ENCODE data around the gene SIPA1L3. TPM values are rescaled to one million over a fixed set of nuclear protein-coding genes. Genes with fewer than 3 reads are reported as not detected.

SIPA1L3 gene
- total and polyA plus RNA-seq, 2 of the 13 experiments (the other 11 are each of a cell fraction or from before 2014, with no cell fraction given) = 5.5 to 7.7 TPM

GRCh38 chr19:38036707-38037611 lies 130.0 kb downstream of the SIPA1L3 start:
- ATAC-seq (no peak; the same call in 1 of the 3 replicates), FAIRE-seq (no peak), DNase-seq (ENCODE audit: low spot score) (no peak)
- ChIA-PET CTCF (ENCODE audit: low intra/inter-chr PET ratio, low total read pairs) (no interaction called here), POLR2A (no interaction called here)
- no TSS peak for BruUV-seq (replicated peaks)
- H2AFZ ChIP-seq (ENCODE audit: low read length) = no peak overlapping the region
- H3K4me2 ChIP-seq (ENCODE audit: low read depth, low read length) = no peak overlapping the region; the same call in 1 of the 2 replicates
- intact Hi-C loops (cut with micrococcal nuclease; ENCODE audit: unreplicated experiment) (no loop called here), in situ Hi-C loops (cut with HindIII; ENCODE audit: extremely low pct_ligation_motif_present, low pct_unique_long_range_greater_than_20kb) (no loop called here)
- H3K27ac ChIP-seq (ENCODE audit: extremely low read length, insufficient read depth, low read length) = no peak overlapping the region
- no peaks in the 10 kb centered on the region for H4K20me1 ChIP-seq (ENCODE audit: insufficient read depth, low read length)
- no peak overlapping the region for H3K9ac ChIP-seq (ENCODE audit: insufficient read depth, low read depth, low read length)
- H3K4me1 ChIP-seq (ENCODE audit: insufficient read depth, low read length) = peaks cover 21% of the 10 kb centered on the region
- TF ChIP-seq ZNF558 (CRISPR knock-in tag; IDR thresholded peaks at IDR 0.05; ENCODE audit: borderline replicate concordance) (no peak), FOSL2 (CRISPR knock-in tag; IDR thresholded peaks at IDR 0.05) (no peak), ZNF292 (CRISPR knock-in tag; IDR thresholded peaks at IDR 0.05; ENCODE audit: borderline replicate concordance, low read depth) (no peak), ZNF180 (CRISPR knock-in tag; IDR thresholded peaks at IDR 0.05; ENCODE audit: borderline replicate concordance, low read depth) (no peak), HNRNPUL1 (IDR thresholded peaks at IDR 0.05; ENCODE audit: low read depth, low read length) (no peak), ZFP91 (CRISPR knock-in tag; IDR thresholded peaks at IDR 0.05; ENCODE audit: borderline replicate concordance) (no peak), ZNF44 (CRISPR knock-in tag; IDR thresholded peaks at IDR 0.05) (no peak), HNRNPH1 (optimal IDR thresholded peaks at IDR 0.05; ENCODE audit: low read depth, low read length) (no peak), TEAD3 (CRISPR knock-in tag; optimal IDR thresholded peaks at IDR 0.05; ENCODE audit: borderline replicate concordance) (no peak), ZNF275 (CRISPR knock-in tag; IDR thresholded peaks at IDR 0.05; ENCODE audit: borderline replicate concordance) (no peak), ZFP36 (IDR thresholded peaks at IDR 0.05; ENCODE audit: borderline replicate concordance, low read depth, low read length, partially characterized antibody) (no peak), ZBTB44 (CRISPR knock-in tag; IDR thresholded peaks at IDR 0.05) (no peak), BRCA1 (CRISPR knock-in tag; IDR thresholded peaks at IDR 0.05) (no peak), CCDC6 (CRISPR knock-in tag; IDR thresholded peaks at IDR 0.05) (no peak)
- H3K36me3 ChIP-seq (replicated peaks in 1 of 2; ENCODE audit: control insufficient read depth in 1 of 2, insufficient read depth in 2 of 2, low read length in 2 of 2) = no peaks in the 10 kb centered on the region
- 96% methylated on average over 16 of the region's 18 CpGs for WGBS (ENCODE audit: low lambda C conversion rate)
- H3K4me3 ChIP-seq (replicated peaks in 1 of 3; ENCODE audit: insufficient read depth in 1 of 3, low read depth in 2 of 3, low read length in 3 of 3) = no peak overlapping the region
- no peaks in the 10 kb centered on the region for H3K9me3 ChIP-seq (ENCODE audit: low read length)
- no peaks in the 10 kb centered on the region for H3K27me3 ChIP-seq (ENCODE audit: control insufficient read depth in 1 of 2, insufficient read depth in 2 of 2, low read length in 2 of 2)
- H3K79me2 ChIP-seq (ENCODE audit: insufficient read depth, low read length) = no peaks in the 10 kb centered on the region
